IMR-90 (cell line): ENCODE measurements around the gene PSMD1. TPM values are rescaled to one million over a fixed set of nuclear protein-coding genes. Genes with fewer than 3 reads are reported as not detected.

ENCODE experiments used
- ATAC-seq: fragments of 200-7000 bp; cut with Tn5 transposase; 2 replicates; pipeline ENCODE4 v1.9.1; 2020; ENCODE audit warnings: low read depth, mild to moderate bottlenecking, moderate library complexity
- BruUV-seq: library from RNA; stranded (reverse); fragments of 400-500 nt; replicated peaks from 2 replicates; lab custom pipeline; 2021; lab: Mats Ljungman, UMichigan
- CTCF ChIA-PET: fragments of 300-600 bp; formaldehyde crosslinking; extraction: SDS; loops from one replicate; lab custom pipeline; 2021; ENCODE audit warnings: antibody characterized with exemption; lab: Yijun Ruan, JAX
- POLR2A ChIA-PET: fragments of 300-600 bp; sonication (Branson Sonifier 250); formaldehyde crosslinking; loops from one replicate; lab custom pipeline; 2022; ENCODE audit warnings: antibody characterized with exemption; ENCODE audit not compliant: unreplicated experiment; lab: Charles Lee
- DNase-seq: peaks from one replicate; pipeline ENCODE4 v3.0.0; 2013
- H2AFZ ChIP-seq: replicated peaks from 2 replicates; pipeline ENCODE3; 2013; ENCODE audit warnings: low read length, mild to moderate bottlenecking; ENCODE audit not compliant: poor library complexity
- H2AK5ac ChIP-seq: 2 replicates; pipeline ENCODE4 v1.6.1; 2013; ENCODE audit warnings: low read depth, low read length, inconsistent platforms
- H2AK9ac ChIP-seq: replicated peaks from 2 replicates; pipeline ENCODE3; 2013; ENCODE audit warnings: mild to moderate bottlenecking, low read depth, low read length, moderate library complexity; ENCODE audit not compliant: poor library complexity
- H2BK120ac ChIP-seq: 2 replicates; pipeline ENCODE4 v1.6.1; 2013; ENCODE audit warnings: low read depth, low read length, inconsistent platforms
- H2BK15ac ChIP-seq: 3 replicates; pipeline ENCODE4 v1.6.1; 2013; ENCODE audit warnings: low read depth, low read length, inconsistent platforms
- H2BK20ac ChIP-seq: 2 replicates; pipeline ENCODE4 v1.6.1; 2013; ENCODE audit warnings: low read depth, mild to moderate bottlenecking, inconsistent platforms, low read length, moderate library complexity
- H2BK5ac ChIP-seq: 2 replicates; pipeline ENCODE4 v1.6.1; 2013; ENCODE audit warnings: mild to moderate bottlenecking, low read depth, low read length, inconsistent platforms; ENCODE audit not compliant: poor library complexity, severe bottlenecking
- H3K14ac ChIP-seq: replicated peaks from 2 replicates; pipeline ENCODE4 v1.6.1; 2013; ENCODE audit warnings: low read depth, low read length, inconsistent platforms
- H3K18ac ChIP-seq: 2 replicates; pipeline ENCODE4 v1.6.1; 2013; ENCODE audit warnings: low read depth, low read length, control low read depth
- H3K23ac ChIP-seq: 2 replicates; pipeline ENCODE4 v1.6.1; 2013; ENCODE audit warnings: low read depth, low read length, inconsistent platforms
- H3K27ac ChIP-seq: 2 replicates; pipeline ENCODE4 v1.5.1; 2013; ENCODE audit warnings: mild to moderate bottlenecking, control low read depth, low read length; ENCODE audit not compliant: insufficient read depth
- H3K27me3 ChIP-seq: 2 replicates; pipeline ENCODE4 v1.6.1; 2013; ENCODE audit warnings: low read length; ENCODE audit not compliant: control insufficient read depth, insufficient read depth
- H3K36me3 ChIP-seq: 2 replicates; pipeline ENCODE4 v1.6.1; 2013; ENCODE audit warnings: low read length, mixed read lengths; ENCODE audit not compliant: control insufficient read depth, insufficient read depth
- H3K4ac ChIP-seq: 2 replicates; pipeline ENCODE4 v1.6.1; 2013; ENCODE audit warnings: low read depth, low read length, inconsistent platforms
- H3K4me1 ChIP-seq: 2 replicates; pipeline ENCODE4 v1.6.1; 2013; ENCODE audit warnings: low read length, mixed read lengths; ENCODE audit not compliant: control insufficient read depth, insufficient read depth
- H3K4me2 ChIP-seq: 2 replicates; pipeline ENCODE4 v1.6.1; 2013; ENCODE audit warnings: low read depth, mild to moderate bottlenecking, control low read depth, low read length, moderate library complexity
- H3K4me3 ChIP-seq: 2 replicates; pipeline ENCODE4 v1.5.1; 2013; ENCODE audit warnings: low read depth, mild to moderate bottlenecking, control low read depth, low read length, moderate library complexity; ENCODE audit not compliant: insufficient read depth
- H3K56ac ChIP-seq: 2 replicates; pipeline ENCODE4 v1.6.1; 2013; ENCODE audit warnings: low read length, inconsistent platforms; ENCODE audit not compliant: insufficient read depth; ENCODE audit errors: extremely low read depth
- H3K79me1 ChIP-seq, 2 experiments: 2 replicates each; pipeline ENCODE4 v1.6.1; 2013; ENCODE audit warnings: low read length in 2 of 2, inconsistent platforms in 1 of 2, low read depth in 1 of 2
- H3K9ac ChIP-seq: 2 replicates; pipeline ENCODE4 v1.6.1; 2013; ENCODE audit warnings: low read depth, low read length, control low read depth
- H3K9me1 ChIP-seq: 2 replicates; pipeline ENCODE4 v1.6.1; 2013; ENCODE audit warnings: low read length, inconsistent platforms; ENCODE audit not compliant: insufficient read depth
- H3K9me3 ChIP-seq: 2 replicates; pipeline ENCODE4 v1.6.1; 2013; ENCODE audit warnings: low read length; ENCODE audit not compliant: control insufficient read depth, insufficient read depth
- H4K20me1 ChIP-seq: 2 replicates; pipeline ENCODE4 v1.6.1; 2013; ENCODE audit warnings: low read length, inconsistent platforms; ENCODE audit not compliant: insufficient read depth
- H4K5ac ChIP-seq: 2 replicates; pipeline ENCODE4 v1.6.1; 2013; ENCODE audit warnings: mild to moderate bottlenecking, low read depth, low read length, control low read depth
- H4K8ac ChIP-seq, 2 experiments: 2 replicates each; pipeline ENCODE4 v1.6.1; 2013; ENCODE audit warnings: low read depth in 2 of 2, low read length in 2 of 2, control low read depth in 1 of 2, inconsistent platforms in 1 of 2
- H4K91ac ChIP-seq: 2 replicates; pipeline ENCODE4 v1.6.1; 2013; ENCODE audit warnings: low read depth, low read length, inconsistent platforms; ENCODE audit not compliant: insufficient read depth
- CEBPB ChIP-seq: IDR thresholded peaks from 2 replicates; pipeline ENCODE4 v1.6.1; 2012; ENCODE audit warnings: low read depth, low read length, improper control_type of control experiment
- WGBS, 2 experiments: methylation state at CpG; one replicate each; pipeline versions ENCODE4 v1.1.5 to v1.1.7; 2013; ENCODE audit warnings: missing lambda C conversion rate in 2 of 2; ENCODE audit not compliant: insufficient read length in 1 of 2; ENCODE audit errors: extremely low coverage in 2 of 2; 5-methylcytosine and 5-hydroxymethylcytosine counted together
- dilution Hi-C: fragments of 300-500 bp; cut with HindIII; formaldehyde crosslinking; loops from one replicate; pipeline ENCODE4 v1.14.3; 2018; ENCODE audit warnings: low sequenced_read_pairs; ENCODE audit not compliant: unreplicated experiment
- in situ Hi-C: fragments of 300-500 bp; cut with MboI; formaldehyde crosslinking; loops from 3 replicates; pipeline ENCODE4 v1.14.3; 2019; ENCODE audit warnings: low sequenced_read_pairs, inconsistent platforms, mixed read lengths
- intact Hi-C: fragments of 100-400 bp; cut with micrococcal nuclease; formaldehyde crosslinking; loops from 2 replicates; pipeline ENCODE4 v1.10.0; 2022
- polyA plus RNA-seq, 3 experiments: library from polyadenylated mRNA; depleted of rRNA; stranded (reverse); fragments of >200 nt; gene quantifications; 2 replicates each; pipeline ENCODE4 v1.2.3, GENCODE V29; 2012; ENCODE audit warnings: low replicate concordance in 1 of 3
- total RNA-seq: library from RNA; depleted of rRNA; stranded (reverse); fragments of >200 nt; gene quantifications from 2 replicates; pipeline ENCODE4 v1.2.3, GENCODE V29; 2012

PSMD1 gene
- total and polyA plus RNA-seq, 2 of the 4 experiments (the other 2 are of a cell fraction): 89.8 to 181 TPM

DNA sequence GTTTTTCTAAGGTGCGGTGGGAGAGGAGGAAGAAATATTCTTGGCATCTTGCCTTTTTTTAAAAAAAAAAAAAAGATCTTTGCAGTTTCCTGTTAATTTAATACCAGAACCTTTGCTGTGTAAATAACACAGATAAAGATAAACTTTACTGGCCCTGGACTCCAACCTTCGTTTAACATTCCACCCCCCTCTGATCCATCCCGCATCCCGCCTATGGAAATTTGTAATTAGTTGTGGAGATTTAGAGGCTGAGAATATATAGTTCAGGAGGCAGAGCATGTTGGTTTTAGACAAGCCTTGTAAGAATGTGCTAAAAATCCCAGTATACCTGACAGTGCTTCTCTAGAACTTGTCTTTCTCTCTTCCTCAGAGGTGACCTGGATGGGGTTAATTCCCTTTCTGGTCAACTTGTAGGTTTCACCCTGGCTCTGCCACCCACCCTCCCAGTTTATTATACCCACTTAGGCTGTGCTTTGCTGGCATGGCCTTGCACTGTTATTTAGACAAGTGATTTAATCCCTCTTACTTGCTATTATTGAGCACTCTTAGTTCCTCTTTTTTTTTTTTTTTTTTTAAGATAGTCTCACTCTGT, 22.3 kb upstream of the PSMD1 start:
- Histone ChIP-seq H3K9me1 (0 out of 2 replicates have a peak, but pooled peaks cover 2% of the 10 kb centered on the region), H3K27ac (no peak overlapping the region), H3K27me3 (peaks cover 64% of the 10 kb centered on the region), H2BK5ac (no peak overlapping the region), H4K91ac (no peak overlapping the region), H2BK120ac (no peak overlapping the region), H2BK20ac (no peak overlapping the region), H3K9me3 (peaks cover 2% of the 10 kb centered on the region; the same call in 1 of the 2 replicates), H2AK9ac (no peak overlapping the region), H3K4ac (no peak overlapping the region), H3K23ac (no peak overlapping the region), H3K9ac (no peak overlapping the region), H3K14ac (no peak overlapping the region), H3K56ac (no peak overlapping the region; the same call in 1 of the 2 replicates), H3K79me1 (no peaks in the 10 kb centered on the region), H2AK5ac (no peak overlapping the region), H3K4me3 (no peak overlapping the region), H2AFZ (no peak overlapping the region), H2BK15ac (no peak overlapping the region), H3K4me1 (no peaks in the 10 kb centered on the region), H3K18ac (no peak overlapping the region), H4K8ac (no peak overlapping the region), H3K36me3 (no peaks in the 10 kb centered on the region), H3K4me2 (no peak overlapping the region), H4K5ac (no peak overlapping the region), H4K20me1 (no peaks in the 10 kb centered on the region)
- in situ Hi-C loops: no loop called here
- WGBS, 2 experiments: no CpG with 5 or more reads among the region's 4 CpGs
- intact Hi-C loops: no loop called here
- ATAC-seq: no peak
- BruUV-seq: no TSS peak
- CTCF ChIA-PET: no interaction called here
- TF ChIP-seq CEBPB: no peak
- POLR2A ChIA-PET: no interaction called here
- no peak for DNase-seq
- dilution Hi-C loops: no loop called here
